Adrenal gland (tissue), 12 donors: ENCODE measurements around the gene WDR31. TPM values are rescaled to one million over a fixed set of nuclear protein-coding genes. Genes with fewer than 3 reads are reported as not detected.
A peak's percentile ranks its signal among the peaks of the same experiment; 100 is the strongest.

Experiments used
- DNase-seq, 7 donors: peaks; one replicate each; pipeline ENCODE4 v3.0.0-alpha.2; 2019 to 2020
- H3K27ac ChIP-seq, 5 donors: fragments of 200-600 bp; sonication (generic) in 4 of 5; 1 replicate in 3 of 5; 2 replicates in 2 of 5; pipeline versions ENCODE4 v1.5.1 to v1.8.0; 2016 to 2020; ENCODE audit warnings: mild to moderate bottlenecking in 1 of 5
- H3K27me3 ChIP-seq: fragments of 200-600 bp; 2 replicates; pipeline ENCODE4 v1.8.0; 2021
- H3K36me3 ChIP-seq, 2 donors: fragments of 200-600 bp; replicated peaks in 1 of 2; 1 replicate in 1 of 2; 2 replicates in 1 of 2; pipeline versions ENCODE4 v1.5.1 to v1.8.0; 2018 to 2022
- H3K4me1 ChIP-seq, 2 donors: fragments of 200-600 bp; replicated peaks in 1 of 2; 1 replicate in 1 of 2; 2 replicates in 1 of 2; pipeline versions ENCODE4 v1.5.1 to v1.8.0; 2018 to 2021
- H3K4me3 ChIP-seq, 4 donors: fragments of 200-600 bp; sonication (generic) in 3 of 4; one replicate each; pipeline ENCODE4 v1.5.1; 2016 to 2018
- H3K9me3 ChIP-seq, 3 donors: fragments of 200-600 bp; sonication (generic) in 1 of 3; replicated peaks in 1 of 3; 1 replicate in 2 of 3; 2 replicates in 1 of 3; pipeline versions ENCODE4 v1.5.1 to v1.8.0; 2016 to 2021
- CTCF ChIP-seq, 6 experiments: fragments of 450-650 bp in 4 of 6; fragments of 200-600 bp in 2 of 6; sonication (generic) in 1 of 6; IDR thresholded peaks; 1 replicate in 5 of 6; 2 replicates in 1 of 6; pipeline versions ENCODE4 v1.5.1 to v1.8.0; 2016 to 2021; ENCODE audit warnings: antibody characterized with exemption in 6 of 6, mild to moderate bottlenecking in 2 of 6, moderate library complexity in 1 of 6
- POLR2A ChIP-seq, 2 donors: fragments of 450-650 bp; IDR thresholded peaks; one replicate each; pipeline ENCODE4 v1.6.1; 2017; ENCODE audit warnings: antibody characterized with exemption in 2 of 2, mild to moderate bottlenecking in 2 of 2, moderate library complexity in 1 of 2
- WGBS, 4 donors: extraction: QIAGEN DNeasy Blood & Tissue Kit in 2 of 4; methylation state at CpG; one replicate each; pipeline versions ENCODE4 v1.1.5 to v1.1.7; 2013 to 2017; 5-methylcytosine and 5-hydroxymethylcytosine counted together
- intact Hi-C, 2 donors: fragments of 100-400 bp; cut with DNase I; formaldehyde crosslinking; loops; one replicate each; pipeline versions ENCODE4 v1.14.1 to v1.15.0; 2022 to 2023
- polyA plus RNA-seq, 3 donors: library from polyadenylated mRNA; stranded (reverse); fragments of 200-250 nt in 2 of 3; fragments of 350-450 nt in 1 of 3; fragmentation: Illumina TruSeq in 1 of 3; extraction: RNeasy Lipid Tissue Mini Kit (QIAGEN cat#74804) in 1 of 3; gene quantifications; one replicate each; pipeline ENCODE4 v1.2.3, GENCODE V29; 2013 to 2014
- total RNA-seq, 9 donors: library from RNA; depleted of rRNA in 4 of 9; stranded (reverse); fragments of >200 nt in 4 of 9; fragments of 120-200 nt in 1 of 9; fragmentation: NEBNext Ultra II Directional in 1 of 9; extraction: Animal tissue kit (Norgen Biotek cat#: 25700) in 1 of 9; gene quantifications; one replicate each; pipeline versions ENCODE4 v1.1.0 to v1.2.4, GENCODE V29; 2013 to 2023
- donor health status: healthy with polysubstance abuse.
- donor health status: Bipolar disorder and iron deficiency.
- donor health status: DM: yes; HTN: yes; CAD: no.
- donor health status: DM: no; HTN: no; CAD: no.
- donor health status: DM: no; HTN: no; CAD: no.
- donor health status: DM: yes; HTN: yes; CAD: no.

The WDR31 gene
- total and polyA plus RNA-seq, 12 donors, result 3.1 to 16.5 (median 7.5) TPM

- intact Hi-C loops, result no loop called here
- TF ChIP-seq CTCF (IDR thresholded peaks at IDR 0.05), result no peak
- no peak for TF ChIP-seq POLR2A (IDR thresholded peaks at IDR 0.05)
- H3K27ac ChIP-seq, result no peak overlapping the region
- no peaks in the 10 kb centered on the region for H3K9me3 ChIP-seq
- no peak overlapping the region for H3K4me3 ChIP-seq
- H3K4me1 ChIP-seq, result no peaks in the 10 kb centered on the region
- H3K27me3 ChIP-seq, result no peaks in the 10 kb centered on the region
- 63 to 91% (median 84%) methylated on average over 1 of the region's 1 CpG for WGBS, 4 donors
- DNase-seq, result no peak
- no peaks in the 10 kb centered on the region for H3K36me3 ChIP-seq
These were observed 19.3 kb upstream of the WDR31 start for GRCh38 chr9:113359385-113359784.

GRCh38 chr9:113356686-113357292, 16.7 kb upstream of the WDR31 start:
- Histone ChIP-seq H3K27ac (no peak overlapping the region), H3K36me3 (no peaks in the 10 kb centered on the region), H3K9me3 (no peaks in the 10 kb centered on the region), H3K4me1 (no peaks in the 10 kb centered on the region), H3K4me3 (no peak overlapping the region), H3K27me3 (no peaks in the 10 kb centered on the region)
- 79 to 88% (median 85%) methylated on average over 7 of the region's 7 CpGs for WGBS, 4 donors
- intact Hi-C loops, result no loop called here
- DNase-seq, result peak in 1 of 7 donors; percentile 25
- TF ChIP-seq CTCF (IDR thresholded peaks at IDR 0.05) (no peak), POLR2A (IDR thresholded peaks at IDR 0.05) (no peak)

GRCh38 chr9:113355040-113355596, 15.0 kb upstream of the WDR31 start:
- H3K9me3 ChIP-seq, result no peaks in the 10 kb centered on the region
- H3K4me3 ChIP-seq, result no peak overlapping the region
- H3K27me3 ChIP-seq, result no peaks in the 10 kb centered on the region
- DNase-seq, result no peak
- H3K27ac ChIP-seq, result no peak overlapping the region
- TF ChIP-seq CTCF (IDR thresholded peaks at IDR 0.05), result no peak
- no peak for TF ChIP-seq POLR2A (IDR thresholded peaks at IDR 0.05)
- no peaks in the 10 kb centered on the region for H3K36me3 ChIP-seq
- intact Hi-C loops, result no loop called here
- 86 to 91% (median 90%) methylated on average over 4 of the region's 4 CpGs for WGBS, 4 donors
- peaks cover 0 to 3% of the 10 kb centered on the region in 2 donors for H3K4me1 ChIP-seq

GRCh38 chr9:113352411-113352810, 12.3 kb upstream of the WDR31 start:
- Histone ChIP-seq H3K27ac (no peak overlapping the region), H3K4me1 (peaks cover 0 to 7% of the 10 kb centered on the region in 2 donors), H3K36me3 (no peaks in the 10 kb centered on the region), H3K4me3 (no peak overlapping the region), H3K9me3 (no peaks in the 10 kb centered on the region), H3K27me3 (no peaks in the 10 kb centered on the region)
- TF ChIP-seq POLR2A (IDR thresholded peaks at IDR 0.05), result no peak
- TF ChIP-seq CTCF (IDR thresholded peaks at IDR 0.05), result no peak
- intact Hi-C loops, result no loop called here
- peak in 1 of 7 donors; percentile 11 for DNase-seq
- WGBS, 4 donors, result 79 to 90% (median 87%) methylated on average over 1 of the region's 1 CpG
